NCI-H526 treated with DMSO at 0.1 percent for 48 hours (cell line): ENCODE measurements around the gene COQ4.

ENCODE experiments used
- DNase-seq: peaks from one replicate; lab custom pipeline; 2025; lab: John Stamatoyannopoulos, UW

Gene COQ4

DNA sequence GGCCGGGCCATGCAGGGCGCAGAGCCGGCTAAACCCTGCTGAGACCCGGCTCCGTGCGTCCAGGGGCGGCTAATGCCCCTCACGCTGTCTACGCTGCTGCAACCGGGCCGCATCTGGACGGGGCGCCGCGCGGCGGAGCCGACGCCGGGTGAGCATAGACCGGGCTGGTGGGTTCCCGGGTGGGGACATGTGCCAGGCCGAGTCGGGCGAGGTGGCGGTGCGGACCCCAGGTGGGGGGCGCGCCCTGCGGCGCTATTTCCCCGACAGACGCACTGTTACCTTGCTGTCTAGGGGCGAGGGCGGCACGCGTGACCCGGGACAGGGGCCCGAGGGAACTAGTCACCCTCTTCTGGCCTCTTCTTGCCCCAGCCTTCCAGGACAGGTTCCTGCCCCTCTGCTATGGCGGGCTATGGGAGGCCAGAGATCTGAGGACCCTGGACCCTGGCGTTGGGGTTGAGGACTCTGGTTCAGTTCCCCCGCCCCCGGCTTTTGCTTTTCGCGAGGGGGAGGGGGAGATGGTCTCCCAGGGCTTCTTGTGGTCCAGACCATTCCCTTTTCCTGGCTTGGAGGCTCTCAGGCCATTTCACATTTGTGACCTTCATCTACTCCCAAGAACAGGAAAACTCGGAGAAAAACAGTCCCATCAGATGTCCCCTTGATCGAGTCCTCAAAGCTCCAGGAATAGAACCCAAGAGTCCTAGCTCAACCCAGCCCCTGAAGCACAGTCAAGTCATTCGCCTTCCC is 18.2 kb downstream of the COQ4 start:
- DNase-seq, result peak; percentile 0

GRCh38 chr9:128341435-128341849 is 18.8 kb downstream of the COQ4 start:
- DNase-seq, result peak; percentile 37

- no peak for DNase-seq
Measured at GRCh38 chr9:128342971-128343680, 20.5 kb downstream of the COQ4 start.

DNA sequence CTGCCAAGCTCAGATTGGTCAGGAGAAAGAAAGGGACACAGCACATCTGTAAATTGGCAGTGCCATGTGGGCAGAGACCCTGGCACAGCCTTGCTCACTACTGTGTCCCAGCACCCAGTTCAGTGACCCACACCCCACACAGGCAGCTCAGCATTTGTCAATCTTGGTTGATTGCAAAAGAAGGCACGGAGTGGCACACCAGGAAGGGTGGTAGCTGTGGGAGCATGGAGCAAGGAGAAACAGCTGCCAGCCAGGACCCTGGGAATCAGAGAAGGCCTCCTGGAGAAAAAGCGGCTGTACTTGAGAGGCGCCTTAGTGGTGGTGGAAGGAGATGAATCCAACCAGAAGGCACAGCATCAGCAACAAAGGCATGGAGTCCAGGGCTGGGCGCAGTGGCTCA is 21.2 kb downstream of the COQ4 start:
- no peak for DNase-seq

DNA sequence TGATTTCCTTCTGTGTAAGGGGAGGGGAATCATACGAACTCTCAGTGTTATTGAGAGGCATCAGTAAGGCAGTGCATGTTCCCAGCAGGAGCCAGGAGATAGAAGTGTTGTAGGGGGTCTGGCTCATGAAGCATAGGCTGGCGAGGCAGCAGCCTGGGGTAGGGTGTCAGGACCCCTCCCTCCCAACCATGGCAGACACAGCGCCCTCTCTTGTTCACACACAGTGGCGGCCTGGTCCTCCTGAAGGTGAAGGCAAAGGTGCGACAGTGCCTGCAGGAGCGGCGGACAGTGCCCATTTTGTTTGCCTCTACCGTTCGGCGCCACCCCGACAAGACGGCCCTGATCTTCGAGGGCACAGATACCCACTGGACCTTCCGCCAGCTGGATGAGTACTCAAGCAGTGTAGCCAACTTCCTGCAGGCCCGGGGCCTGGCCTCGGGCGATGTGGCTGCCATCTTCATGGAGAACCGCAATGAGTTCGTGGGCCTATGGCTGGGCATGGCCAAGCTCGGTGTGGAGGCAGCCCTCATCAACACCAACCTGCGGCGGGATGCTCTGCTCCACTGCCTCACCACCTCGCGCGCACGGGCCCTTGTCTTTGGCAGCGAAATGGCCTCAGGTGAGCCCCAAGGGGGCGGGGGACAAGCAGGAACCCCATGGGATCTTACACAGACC is 22.4 kb downstream of the COQ4 start:
- DNase-seq, result no peak

GRCh38 chr9:128349125-128349524 is 26.5 kb downstream of the COQ4 start:
- no peak for DNase-seq

DNA sequence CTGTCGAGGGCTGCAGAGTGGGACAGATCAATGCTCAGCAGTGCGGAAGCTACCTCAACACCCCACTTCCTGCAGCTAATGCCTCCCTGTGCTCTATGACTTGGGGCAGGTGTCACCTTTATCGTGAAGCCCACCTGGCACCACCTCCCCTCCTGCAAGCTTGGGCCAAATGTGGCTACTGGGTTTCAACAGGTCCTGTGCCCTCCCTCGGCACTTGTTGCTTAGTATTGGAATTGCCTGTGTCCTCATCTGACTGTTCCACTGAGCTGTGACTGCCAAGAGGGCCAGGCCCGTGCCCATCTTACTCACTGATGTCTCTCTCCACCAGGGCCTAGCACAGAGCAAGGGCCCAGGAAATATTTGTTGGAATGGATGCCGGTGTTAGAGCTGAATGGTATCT is 27.1 kb downstream of the COQ4 start:
- no peak for DNase-seq

DNA sequence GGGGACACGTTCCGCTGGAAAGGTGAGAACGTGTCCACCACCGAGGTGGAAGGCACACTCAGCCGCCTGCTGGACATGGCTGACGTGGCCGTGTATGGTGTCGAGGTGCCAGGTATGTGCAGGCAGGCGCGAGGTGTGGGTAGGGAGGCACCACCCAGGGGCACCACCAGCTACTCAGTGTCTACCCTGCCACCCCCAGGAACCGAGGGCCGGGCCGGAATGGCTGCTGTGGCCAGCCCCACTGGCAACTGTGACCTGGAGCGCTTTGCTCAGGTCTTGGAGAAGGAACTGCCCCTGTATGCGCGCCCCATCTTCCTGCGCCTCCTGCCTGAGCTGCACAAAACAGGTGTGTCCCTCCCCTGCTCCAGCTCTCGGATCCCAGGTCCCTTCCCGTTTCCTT is 32.8 kb downstream of the COQ4 start:
- DNase-seq, result no peak

DNA sequence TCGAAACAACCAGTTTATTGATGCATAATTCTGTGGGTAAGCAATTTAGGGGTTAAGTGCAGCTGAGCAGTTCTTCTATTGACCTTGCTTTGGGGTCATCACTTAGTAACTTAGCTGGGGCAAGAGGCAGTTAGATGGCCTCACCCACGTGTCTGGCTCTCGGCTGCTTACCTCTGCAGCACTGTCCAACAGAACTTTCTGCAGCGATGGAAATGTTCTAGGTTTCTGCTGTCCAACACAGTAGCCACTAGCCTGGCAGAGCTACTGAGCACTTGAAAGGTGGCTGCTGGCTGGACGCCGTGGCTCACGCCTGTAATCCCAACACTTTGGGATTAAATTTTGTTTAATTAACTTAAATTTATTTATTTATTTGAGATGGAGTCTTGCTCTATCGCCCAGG is 35.5 kb downstream of the COQ4 start:
- no peak for DNase-seq

DNA sequence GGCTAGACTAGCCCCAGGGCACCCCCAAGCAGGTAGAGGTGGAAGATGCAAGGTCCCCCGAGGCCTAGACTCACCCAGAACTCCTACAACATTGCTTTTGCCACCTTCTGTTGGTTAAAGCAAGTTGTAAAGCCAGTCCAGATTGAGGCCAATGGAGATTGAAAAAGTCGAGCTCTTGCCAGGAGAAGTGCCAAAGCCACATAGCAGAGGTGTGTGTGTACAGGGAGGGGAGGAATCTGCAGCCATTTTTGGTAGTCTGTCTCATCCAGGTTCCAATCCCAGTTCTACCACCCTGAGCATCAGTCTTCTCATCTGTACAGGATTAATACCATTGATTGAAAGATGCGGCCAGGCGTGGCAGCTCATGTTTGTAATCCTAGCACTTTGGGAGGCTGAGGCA is 36.2 kb downstream of the COQ4 start:
- DNase-seq, result no peak

DNA sequence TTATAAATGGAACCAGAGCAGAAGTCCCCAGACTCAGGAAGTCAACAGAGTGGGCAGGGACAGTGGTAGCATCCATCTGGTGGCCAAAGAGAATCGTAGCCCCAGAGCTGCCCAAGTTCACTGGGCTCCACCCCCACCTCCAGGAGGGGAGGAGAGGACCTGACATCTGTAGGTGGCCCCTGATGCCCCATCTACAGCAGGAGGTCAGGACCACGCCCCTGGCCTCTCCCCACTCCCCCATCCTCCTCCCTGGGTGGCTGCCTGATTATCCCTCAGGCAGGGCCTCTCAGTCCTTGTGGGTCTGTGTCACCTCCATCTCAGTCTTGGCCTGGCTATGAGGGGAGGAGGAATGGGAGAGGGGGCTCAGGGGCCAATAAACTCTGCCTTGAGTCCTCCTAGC is 38.2 kb downstream of the COQ4 start:
- no peak for DNase-seq

GRCh38 chr9:128361296-128361985 is 38.8 kb downstream of the COQ4 start:
- DNase-seq, result no peak

- DNase-seq, result peak; percentile 42
Measured at GRCh38 chr9:128361986-128362646, 39.5 kb downstream of the COQ4 start.

GRCh38 chr9:128362774-128363173 is 40.1 kb downstream of the COQ4 start:
- DNase-seq, result no peak

GRCh38 chr9:128365525-128365924 is 42.9 kb downstream of the COQ4 start:
- DNase-seq, result no peak

- DNase-seq, result no peak
Measured at GRCh38 chr9:128369024-128369706, 46.5 kb downstream of the COQ4 start.

DNA sequence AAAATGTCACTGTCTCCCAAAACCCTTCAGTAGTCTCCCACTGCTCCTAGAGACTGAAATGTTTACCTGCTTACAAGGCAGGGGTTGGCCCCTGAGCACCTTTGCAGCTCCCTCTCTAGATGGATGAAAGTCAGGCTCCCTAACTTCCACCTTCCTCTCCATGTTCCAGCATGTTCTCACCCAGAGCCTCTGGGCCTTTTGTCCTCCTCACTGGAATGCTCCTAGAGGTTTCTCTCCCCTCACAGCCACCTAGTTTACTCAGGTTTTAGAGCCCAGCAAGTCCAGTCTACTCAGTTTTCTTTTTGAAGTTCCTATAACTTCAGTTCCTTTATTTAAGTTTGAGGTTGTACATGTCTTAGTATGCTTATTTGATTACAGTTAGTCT is 47.7 kb downstream of the COQ4 start:
- DNase-seq, result no peak

- DNase-seq, result peak; percentile 57
Measured at GRCh38 chr9:128370752-128371629, 48.4 kb downstream of the COQ4 start, which contains the start of gene URM1. Gene URM1 (plus strand): TSS chr9:128371374. CDS start chr9:128371381, 7 bp downstream.

- DNase-seq, result no peak
Measured at GRCh38 chr9:128371630-128372117, 49.0 kb downstream of the COQ4 start.

DNA sequence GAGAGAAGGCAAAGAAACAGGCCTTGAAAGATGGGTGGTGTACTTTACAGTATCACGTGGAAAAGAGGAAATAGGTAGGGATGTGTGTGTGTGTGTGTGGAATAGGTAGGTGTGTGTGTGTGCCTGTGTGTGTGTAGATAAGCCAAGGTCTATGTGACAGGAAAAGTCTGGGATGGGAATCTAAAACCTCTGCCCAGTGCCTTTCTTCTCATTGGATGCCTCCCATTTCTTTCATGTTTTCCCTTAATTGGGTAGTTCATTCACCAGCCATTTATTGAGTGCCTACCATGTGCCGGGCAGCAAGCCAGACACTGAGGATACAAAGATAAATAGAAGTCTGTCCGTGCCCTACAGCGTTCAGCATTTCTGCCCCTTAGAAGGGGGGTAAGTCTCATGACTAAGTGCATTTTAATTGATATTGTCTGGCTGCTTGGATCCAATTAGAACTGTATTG is 49.6 kb downstream of the COQ4 start:
- DNase-seq, result no peak
